AG10803 (cell line): ENCODE measurements around the gene PBX1.

Experiments used
- DNase-seq: peaks from one replicate; pipeline ENCODE4 v3.0.0; 2010; ENCODE audit warnings: low read depth
- H3K4me3 ChIP-seq: 2 replicates; pipeline ENCODE4 v1.5.1; 2011; ENCODE audit warnings: mild to moderate bottlenecking, low read length, control low read depth
- TF ChIP-seq, protein P1 (sequence below): conservative IDR thresholded peaks from 2 replicates; pipeline ENCODE4 v1.5.1; 2011; ENCODE audit warnings: mild to moderate bottlenecking, low read length, control low read depth, inconsistent platforms

Gene PBX1

DNA sequence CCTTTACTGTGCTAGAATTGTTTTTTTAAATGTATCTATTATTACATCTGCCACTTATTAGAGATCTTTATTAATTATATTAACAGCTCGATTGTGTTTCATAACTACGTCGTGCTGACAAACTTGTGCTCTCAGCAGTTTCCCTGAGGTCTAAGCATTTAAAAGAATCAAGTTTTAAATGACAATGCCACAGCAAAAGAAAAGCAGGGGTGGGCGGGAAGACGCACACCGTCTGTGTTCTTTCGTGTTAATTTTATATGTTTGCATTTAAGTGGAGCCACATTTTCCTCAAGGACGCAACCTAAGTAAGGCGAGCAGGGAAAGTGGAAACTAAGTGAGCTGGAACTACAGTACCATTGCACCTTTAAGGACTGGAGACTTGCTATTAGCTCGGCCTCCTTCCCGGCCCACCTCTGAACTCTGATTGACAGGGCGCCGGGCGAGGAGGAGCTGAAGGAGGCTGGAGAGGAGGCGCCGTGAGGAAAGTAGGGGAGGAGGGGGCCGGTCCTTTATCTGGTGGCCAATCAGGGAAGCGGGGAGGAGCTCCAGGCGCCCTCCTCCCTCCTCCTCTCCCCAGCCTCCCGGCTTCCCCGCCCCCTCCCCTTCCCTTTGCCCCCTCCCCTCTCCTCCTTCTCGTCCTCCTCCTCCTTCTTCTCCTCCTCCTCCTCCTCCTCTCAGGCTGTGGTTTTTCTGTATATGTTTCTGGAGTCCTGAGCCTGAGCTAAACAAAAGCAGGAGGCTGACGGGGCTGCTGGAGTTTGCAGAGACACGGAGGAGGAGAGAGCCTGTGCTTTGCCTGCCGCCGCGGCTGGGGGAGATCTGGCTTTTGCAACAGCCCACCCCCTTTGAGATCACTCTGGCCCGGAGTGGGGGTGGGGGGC is at the start of gene PBX1:
TSS of gene PBX1 (plus strand) at position 724 of the 881 bp plus-strand sequence.
- TF ChIP-seq, protein P1, sequence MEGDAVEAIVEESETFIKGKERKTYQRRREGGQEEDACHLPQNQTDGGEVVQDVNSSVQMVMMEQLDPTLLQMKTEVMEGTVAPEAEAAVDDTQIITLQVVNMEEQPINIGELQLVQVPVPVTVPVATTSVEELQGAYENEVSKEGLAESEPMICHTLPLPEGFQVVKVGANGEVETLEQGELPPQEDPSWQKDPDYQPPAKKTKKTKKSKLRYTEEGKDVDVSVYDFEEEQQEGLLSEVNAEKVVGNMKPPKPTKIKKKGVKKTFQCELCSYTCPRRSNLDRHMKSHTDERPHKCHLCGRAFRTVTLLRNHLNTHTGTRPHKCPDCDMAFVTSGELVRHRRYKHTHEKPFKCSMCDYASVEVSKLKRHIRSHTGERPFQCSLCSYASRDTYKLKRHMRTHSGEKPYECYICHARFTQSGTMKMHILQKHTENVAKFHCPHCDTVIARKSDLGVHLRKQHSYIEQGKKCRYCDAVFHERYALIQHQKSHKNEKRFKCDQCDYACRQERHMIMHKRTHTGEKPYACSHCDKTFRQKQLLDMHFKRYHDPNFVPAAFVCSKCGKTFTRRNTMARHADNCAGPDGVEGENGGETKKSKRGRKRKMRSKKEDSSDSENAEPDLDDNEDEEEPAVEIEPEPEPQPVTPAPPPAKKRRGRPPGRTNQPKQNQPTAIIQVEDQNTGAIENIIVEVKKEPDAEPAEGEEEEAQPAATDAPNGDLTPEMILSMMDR, result no peak
- DNase-seq, result peak; percentile 98
- H3K4me3 ChIP-seq, result peak within 1 kb of the TSS; percentile 71

DNA sequence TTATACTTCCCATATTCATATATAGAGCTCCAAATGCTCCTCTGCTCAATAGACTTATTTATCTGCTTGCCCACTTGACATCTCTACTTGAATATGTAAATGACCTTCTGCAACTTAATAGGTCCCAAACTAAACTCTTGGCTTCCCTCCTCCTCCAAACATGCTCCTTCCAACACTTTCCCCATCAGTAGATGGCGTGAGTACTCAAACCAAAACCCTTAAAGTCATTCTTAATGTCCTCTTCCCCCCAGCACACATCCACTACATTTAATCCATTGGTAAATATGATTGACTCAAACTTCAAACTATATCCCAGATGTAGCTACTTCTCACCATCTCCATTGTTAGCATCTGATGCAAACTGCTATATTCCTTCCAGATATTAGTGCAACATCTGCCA is 48.5 kb upstream of the PBX1 start:
- peak; percentile 27 for DNase-seq
- TF ChIP-seq, protein P1, result peak; percentile 36; the same call in 1 of the 2 replicates
- no peak overlapping the region for H3K4me3 ChIP-seq

DNA sequence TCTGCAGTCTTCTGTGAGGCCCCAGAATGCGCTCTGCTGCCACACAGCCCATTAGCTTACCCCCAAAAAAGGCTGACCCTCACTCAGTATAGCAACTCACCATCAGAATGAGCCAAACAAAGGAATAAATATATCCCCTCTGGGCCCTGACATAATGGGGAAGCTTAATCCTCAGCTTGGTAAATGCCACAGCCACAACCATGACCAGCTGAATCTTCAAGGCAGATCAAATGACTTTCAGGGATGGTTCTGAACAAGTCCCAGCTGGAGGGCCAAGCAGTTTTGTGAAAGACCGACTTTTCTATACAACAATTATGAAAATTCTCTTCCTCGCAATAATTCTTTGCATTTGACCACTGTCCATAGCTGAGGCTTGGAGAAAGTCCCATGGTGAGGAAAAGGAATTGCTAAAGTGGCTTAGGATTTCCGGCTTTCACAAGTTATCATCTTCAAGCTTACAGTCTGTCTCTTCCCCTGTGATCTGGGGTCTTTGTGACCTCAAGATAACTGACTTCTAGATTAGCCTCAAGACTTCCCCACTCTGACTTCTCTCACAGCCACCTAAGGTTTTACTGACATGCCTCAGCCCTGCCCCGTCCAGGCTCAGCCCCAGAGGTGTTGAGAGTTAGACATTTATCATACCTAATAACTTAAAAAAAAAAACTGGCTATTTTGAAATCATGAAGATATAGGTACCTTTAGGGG is 47.8 kb upstream of the PBX1 start:
- no peak overlapping the region for H3K4me3 ChIP-seq
- DNase-seq, result no peak
- TF ChIP-seq, protein P1, result no peak

DNA sequence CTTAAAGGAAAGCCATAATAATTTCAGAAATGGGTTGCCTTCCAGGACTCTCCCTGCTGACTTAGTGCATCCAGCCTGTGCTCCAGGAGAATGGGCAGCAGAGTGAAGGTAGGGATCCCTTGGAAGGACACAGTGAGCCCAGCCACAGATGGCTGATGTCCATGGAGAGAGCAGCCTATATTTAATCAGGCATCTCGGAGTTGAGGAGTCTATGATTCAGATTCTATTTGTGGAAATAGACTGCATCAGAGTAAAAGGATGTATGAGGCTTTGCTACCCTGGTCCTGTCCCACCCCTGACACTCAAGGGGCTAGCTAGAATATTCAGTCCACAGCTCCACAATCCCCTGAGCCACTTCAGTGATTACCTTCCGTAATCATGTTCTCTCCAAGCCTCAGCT is 43.8 kb upstream of the PBX1 start:
- no peak overlapping the region for H3K4me3 ChIP-seq
- no peak for DNase-seq
- TF ChIP-seq, protein P1, result no peak

DNA sequence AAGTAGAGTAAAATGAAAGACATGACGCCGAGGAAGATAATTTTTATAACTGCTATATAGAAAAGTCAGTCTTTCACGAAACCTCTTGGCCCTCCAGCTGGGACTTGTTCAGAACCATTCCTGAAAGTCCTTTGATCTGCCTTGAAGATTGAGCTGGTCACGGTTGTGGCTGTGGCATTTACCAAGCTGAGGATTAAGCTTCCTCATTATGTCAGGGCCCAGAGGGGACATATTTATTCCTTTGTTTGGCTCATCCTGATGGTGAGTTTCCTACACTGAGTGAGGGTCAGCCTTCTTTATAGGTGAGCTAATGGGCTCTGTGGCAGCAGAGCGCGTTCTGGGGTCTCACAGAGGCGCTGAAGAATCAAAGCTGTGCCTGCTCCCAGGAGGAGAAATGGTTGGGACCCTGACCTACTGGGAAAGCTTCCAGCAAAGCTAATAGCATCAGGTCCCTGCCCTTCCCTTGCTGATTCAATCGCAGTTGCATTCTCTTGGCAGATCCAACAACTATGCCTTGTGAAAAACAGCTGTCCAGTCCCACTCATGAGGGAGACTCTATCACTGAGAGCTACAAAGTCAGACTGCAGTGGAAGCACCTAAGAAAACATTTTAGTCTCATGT is 43.2 kb upstream of the PBX1 start:
- TF ChIP-seq, protein P1, result no peak
- DNase-seq, result peak; percentile 23
- H3K4me3 ChIP-seq, result no peak overlapping the region

DNA sequence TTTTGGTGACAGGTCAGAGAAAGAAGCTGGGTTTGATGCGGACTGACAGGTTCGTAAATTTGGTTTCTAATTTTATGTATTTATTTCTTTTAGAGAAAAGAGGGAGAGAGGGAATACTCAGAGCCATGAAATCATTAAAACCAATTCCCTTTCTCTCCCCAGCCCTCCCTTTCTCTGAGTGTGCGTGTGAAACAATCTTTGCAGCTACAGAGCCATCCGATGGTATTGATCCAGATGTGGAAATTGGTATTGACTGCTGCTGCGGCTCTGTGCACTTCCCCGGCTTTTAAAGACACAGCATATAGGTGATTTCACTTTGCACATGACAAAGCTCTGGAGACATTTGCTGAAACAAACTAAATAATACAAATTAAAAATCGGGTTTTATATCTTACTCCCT is 42.4 kb upstream of the PBX1 start:
- H3K4me3 ChIP-seq, result no peak overlapping the region
- TF ChIP-seq, protein P1, result no peak
- no peak for DNase-seq
